DOHH2 (cell line): ENCODE data around the gene FYB1.

Source experiments
- EZH2phosphoT487 ChIP-seq: fragments of 200-600 bp; sonication (generic); IDR thresholded peaks from 2 replicates; pipeline ENCODE4 v1.6.1; 2017; ENCODE audit warnings: borderline replicate concordance, mild to moderate bottlenecking, antibody characterized with exemption, low read length, moderate library complexity, mixed read lengths
- TF ChIP-seq, protein P1 (sequence below): fragments of 200-600 bp; sonication (generic); IDR thresholded peaks from one replicate; pipeline ENCODE4 v1.5.1; 2014; ENCODE audit warnings: antibody characterized with exemption, mild to moderate bottlenecking, low read depth, low read length; ENCODE audit not compliant: poor library complexity, severe bottlenecking

DNA sequence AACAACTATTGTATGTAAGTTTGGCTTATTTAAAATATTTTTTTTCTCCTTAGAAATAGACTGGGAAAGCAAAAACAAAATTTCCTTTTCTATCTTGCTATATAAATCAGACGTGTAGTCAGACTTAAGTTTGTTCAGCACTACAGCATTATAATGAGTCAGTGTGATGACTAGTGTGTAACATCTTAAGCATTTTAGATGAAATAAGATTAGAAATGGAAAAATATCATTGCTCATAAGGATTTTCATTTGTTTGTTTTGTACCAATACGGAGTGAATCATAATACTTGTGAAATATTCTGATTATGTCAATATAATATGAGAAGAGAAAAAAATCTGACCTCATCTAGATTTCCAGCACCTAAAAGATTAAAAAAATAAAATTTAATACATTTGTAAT is 80.5 kb downstream of the FYB1 start:
- TF ChIP-seq, protein P1, sequence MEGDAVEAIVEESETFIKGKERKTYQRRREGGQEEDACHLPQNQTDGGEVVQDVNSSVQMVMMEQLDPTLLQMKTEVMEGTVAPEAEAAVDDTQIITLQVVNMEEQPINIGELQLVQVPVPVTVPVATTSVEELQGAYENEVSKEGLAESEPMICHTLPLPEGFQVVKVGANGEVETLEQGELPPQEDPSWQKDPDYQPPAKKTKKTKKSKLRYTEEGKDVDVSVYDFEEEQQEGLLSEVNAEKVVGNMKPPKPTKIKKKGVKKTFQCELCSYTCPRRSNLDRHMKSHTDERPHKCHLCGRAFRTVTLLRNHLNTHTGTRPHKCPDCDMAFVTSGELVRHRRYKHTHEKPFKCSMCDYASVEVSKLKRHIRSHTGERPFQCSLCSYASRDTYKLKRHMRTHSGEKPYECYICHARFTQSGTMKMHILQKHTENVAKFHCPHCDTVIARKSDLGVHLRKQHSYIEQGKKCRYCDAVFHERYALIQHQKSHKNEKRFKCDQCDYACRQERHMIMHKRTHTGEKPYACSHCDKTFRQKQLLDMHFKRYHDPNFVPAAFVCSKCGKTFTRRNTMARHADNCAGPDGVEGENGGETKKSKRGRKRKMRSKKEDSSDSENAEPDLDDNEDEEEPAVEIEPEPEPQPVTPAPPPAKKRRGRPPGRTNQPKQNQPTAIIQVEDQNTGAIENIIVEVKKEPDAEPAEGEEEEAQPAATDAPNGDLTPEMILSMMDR, result no peak
- no peak for TF ChIP-seq EZH2phosphoT487
